GM21786 (cell line): Measurements from ENCODE around the gene ANKRD17.
A peak's percentile ranks its signal among the peaks of the same experiment; 100 is the strongest.
"Not testable (repeated sequence)": the region's sequence is repeated elsewhere in the genome, so short reads cannot be mapped to it uniquely, and the experiment has no call there.

Experiments used
- ATAC-seq: cut with Tn5 transposase; IDR thresholded peaks from one replicate; pipeline ENCODE4 v1.9.1; 2021; ENCODE audit not compliant: unreplicated experiment

ANKRD17 gene

GRCh38 chr4:73203976-73204375, 54.6 kb downstream of the ANKRD17 start:
- not testable (repeated sequence) for ATAC-seq

GRCh38 chr4:73197220-73197619, 61.4 kb downstream of the ANKRD17 start:
- no peak for ATAC-seq

GRCh38 chr4:73194064-73194463, 64.5 kb downstream of the ANKRD17 start:
- no peak for ATAC-seq

GRCh38 chr4:73193659-73194058, 64.9 kb downstream of the ANKRD17 start:
- no peak for ATAC-seq

GRCh38 chr4:73193155-73193554, 65.4 kb downstream of the ANKRD17 start:
- ATAC-seq, result peak; percentile 83

- no peak for ATAC-seq
Observed at GRCh38 chr4:73189274-73189810, 69.3 kb downstream of the ANKRD17 start.

GRCh38 chr4:73187325-73187724, 71.3 kb downstream of the ANKRD17 start:
- peak; percentile 67 for ATAC-seq

GRCh38 chr4:73185903-73186302, 72.7 kb downstream of the ANKRD17 start:
- no peak for ATAC-seq

GRCh38 chr4:73181231-73181630, 77.4 kb downstream of the ANKRD17 start:
- ATAC-seq, result peak; percentile 54

- ATAC-seq, result no peak
Observed at GRCh38 chr4:73178389-73178788, 80.2 kb downstream of the ANKRD17 start.

- no peak for ATAC-seq
Observed at GRCh38 chr4:73172161-73172560, 86.4 kb downstream of the ANKRD17 start.

- ATAC-seq, result no peak
Observed at GRCh38 chr4:73170518-73171198, 87.9 kb downstream of the ANKRD17 start.

GRCh38 chr4:73166212-73166611, 92.4 kb downstream of the ANKRD17 start:
- ATAC-seq, result no peak

- ATAC-seq, result no peak
Observed at GRCh38 chr4:73161527-73162185, 96.9 kb downstream of the ANKRD17 start.

GRCh38 chr4:73156394-73156793, 102.2 kb downstream of the ANKRD17 start:
- ATAC-seq, result no peak

- ATAC-seq, result no peak
Observed at GRCh38 chr4:73152893-73153292, 105.7 kb downstream of the ANKRD17 start.

- ATAC-seq, result no peak
Observed at GRCh38 chr4:73142995-73143547, 115.5 kb downstream of the ANKRD17 start.

GRCh38 chr4:73139991-73140390, 118.6 kb downstream of the ANKRD17 start:
- no peak for ATAC-seq

GRCh38 chr4:73139245-73139644, 119.4 kb downstream of the ANKRD17 start:
- ATAC-seq, result no peak

- ATAC-seq, result no peak
Observed at GRCh38 chr4:73137121-73137520, 121.5 kb downstream of the ANKRD17 start.

- no peak for ATAC-seq
Observed at GRCh38 chr4:73133784-73134183, 124.8 kb downstream of the ANKRD17 start.

GRCh38 chr4:73131281-73131680, 127.3 kb downstream of the ANKRD17 start:
- ATAC-seq, result no peak
